PC-9 (cell line): ENCODE results near the gene CMTR1. TPM values are rescaled to one million over a fixed set of nuclear protein-coding genes. Genes with fewer than 3 reads are reported as not detected.

Experiments used
- BruUV-seq: library from RNA; stranded (reverse); fragments of 400-500 nt; replicated peaks from 2 replicates; lab custom pipeline; 2021; lab: Mats Ljungman, UMichigan
- CTCF ChIA-PET: fragments of 300-600 bp; sonication (Branson Sonifier 250); formaldehyde crosslinking; loops from one replicate; lab custom pipeline; 2022; ENCODE audit warnings: antibody characterized with exemption; lab: Charles Lee
- POLR2A ChIA-PET: fragments of 300-600 bp; sonication (Branson Sonifier 250); formaldehyde crosslinking; loops from one replicate; lab custom pipeline; 2022; ENCODE audit warnings: antibody characterized with exemption; ENCODE audit not compliant: unreplicated experiment; lab: Charles Lee
- DNase-seq, 2 experiments: peaks; one replicate each; pipeline versions ENCODE4 v3.0.0 to v3.0.0-alpha.2; 2015 to 2022; ENCODE audit warnings: mixed read lengths in 1 of 2
- H2AFZ ChIP-seq: fragments of 200-600 bp; sonication (generic); 2 replicates; pipeline ENCODE4 v1.8.1; 2017; ENCODE audit warnings: antibody characterized with exemption
- H3F3A ChIP-seq: fragments of 200-600 bp; sonication (generic); 2 replicates; pipeline ENCODE4 v1.8.1; 2017; ENCODE audit warnings: antibody characterized with exemption, mild to moderate bottlenecking, low read depth; ENCODE audit not compliant: insufficient read depth
- H3K27ac ChIP-seq: fragments of 200-600 bp; sonication (generic); 2 replicates; pipeline ENCODE4 v1.6.1; 2016; ENCODE audit warnings: mixed run types
- H3K27me3 ChIP-seq: fragments of 200-600 bp; sonication (generic); 2 replicates; pipeline ENCODE4 v1.6.1; 2016; ENCODE audit warnings: low read depth, mixed run types; ENCODE audit not compliant: insufficient read depth
- H3K36me3 ChIP-seq: fragments of 200-600 bp; sonication (generic); 2 replicates; pipeline ENCODE4 v1.6.1; 2016; ENCODE audit warnings: low read depth, mixed run types
- H3K4me1 ChIP-seq: fragments of 200-600 bp; sonication (generic); replicated peaks from 2 replicates; pipeline ENCODE4 v1.6.1; 2016; ENCODE audit warnings: mixed run types; ENCODE audit not compliant: insufficient read depth
- H3K4me2 ChIP-seq: fragments of 200-600 bp; sonication (generic); 2 replicates; pipeline ENCODE4 v1.6.1; 2017; ENCODE audit warnings: mixed run types
- H3K4me3 ChIP-seq: fragments of 200-600 bp; sonication (generic); 2 replicates; pipeline ENCODE4 v1.6.1; 2016; ENCODE audit warnings: mixed run types
- H3K79me2 ChIP-seq: fragments of 200-600 bp; sonication (generic); 2 replicates; pipeline ENCODE4 v1.6.1; 2017; ENCODE audit warnings: low read depth, mixed run types
- H3K9me2 ChIP-seq: fragments of 200-600 bp; sonication (generic); 2 replicates; pipeline ENCODE4 v1.8.1; 2017; ENCODE audit warnings: mild to moderate bottlenecking; ENCODE audit not compliant: insufficient read depth
- H3K9me3 ChIP-seq: fragments of 200-600 bp; sonication (generic); 2 replicates; pipeline ENCODE4 v1.8.1; 2016; ENCODE audit warnings: low read depth; ENCODE audit not compliant: insufficient read depth
- H4K20me1 ChIP-seq: fragments of 200-600 bp; sonication (generic); 2 replicates; pipeline ENCODE4 v1.8.1; 2017; ENCODE audit not compliant: insufficient read depth
- CTCF ChIP-seq: fragments of 200-600 bp; sonication (generic); conservative IDR thresholded peaks from 2 replicates; pipeline ENCODE4 v1.6.1; 2017; ENCODE audit warnings: mixed run types, antibody characterized with exemption, mild to moderate bottlenecking, moderate library complexity
- EZH2 ChIP-seq: fragments of 200-600 bp; sonication (generic); IDR thresholded peaks from 2 replicates; pipeline ENCODE4 v1.8.0; 2017; ENCODE audit warnings: antibody characterized with exemption, low read depth
- intact Hi-C: fragments of 100-400 bp; cut with micrococcal nuclease; formaldehyde crosslinking; loops from one replicate; pipeline ENCODE4 v1.10.0; 2022; ENCODE audit not compliant: unreplicated experiment
- total RNA-seq: library from RNA; stranded (reverse); gene quantifications from 2 replicates; pipeline ENCODE4 v1.2.3, GENCODE V29; 2021

CMTR1 gene
- total RNA-seq, 1 experiment from 2014 or later, result 28.3 TPM

- intact Hi-C loops, result no loop called here
- Histone ChIP-seq H3K4me1 (peaks cover 17% of the 10 kb centered on the region), H3K4me2 (peak overlapping the region; percentile 5; the same call in 1 of the 2 replicates), H3K9me3 (no peaks in the 10 kb centered on the region), H3K36me3 (no peaks in the 10 kb centered on the region), H3K27me3 (0 out of 2 replicates have a peak, but pooled peaks cover 6% of the 10 kb centered on the region), H3K4me3 (no peak overlapping the region), H3F3A (peaks cover 11% of the 10 kb centered on the region; the same call in 1 of the 2 replicates), H3K9me2 (no peaks in the 10 kb centered on the region), H2AFZ (no peak overlapping the region), H3K79me2 (no peaks in the 10 kb centered on the region), H3K27ac (no peak overlapping the region), H4K20me1 (no peaks in the 10 kb centered on the region)
- no peak for DNase-seq
- ChIA-PET POLR2A (interaction anchor here (0.6 to 0.7 kb wide), 2 partner anchors 191 to 508 kb away, joined by 3 to 4 read pairs; no protein-coding TSS in a partner anchor), CTCF (no interaction called here)
- BruUV-seq, result no TSS peak
- TF ChIP-seq EZH2 (no peak), CTCF (no peak)
Observed at GRCh38 chr6:37514321-37514771, 81.3 kb downstream of the CMTR1 start.

- H3K79me2 ChIP-seq, result no peaks in the 10 kb centered on the region
- H2AFZ ChIP-seq, result no peak overlapping the region
- CTCF ChIA-PET, result no interaction called here
- peaks cover 17% of the 10 kb centered on the region for H3K4me1 ChIP-seq
- no TSS peak for BruUV-seq
- H4K20me1 ChIP-seq, result no peaks in the 10 kb centered on the region
- no peaks in the 10 kb centered on the region for H3K9me2 ChIP-seq
- no peaks in the 10 kb centered on the region for H3K9me3 ChIP-seq
- POLR2A ChIA-PET, result interaction anchor here (0.6 to 0.7 kb wide), 2 partner anchors 190 to 509 kb away, joined by 3 to 4 read pairs; no protein-coding TSS in a partner anchor
- H3K36me3 ChIP-seq, result no peaks in the 10 kb centered on the region
- H3K27ac ChIP-seq, result no peak overlapping the region
- intact Hi-C loops, result no loop called here
- no peak overlapping the region for H3K4me3 ChIP-seq
- H3K27me3 ChIP-seq, result 0 out of 2 replicates have a peak, but pooled peaks cover 6% of the 10 kb centered on the region
- peak overlapping the region; percentile 5; the same call in 1 of the 2 replicates for H3K4me2 ChIP-seq
- H3F3A ChIP-seq, result peaks cover 11% of the 10 kb centered on the region; the same call in 1 of the 2 replicates
- TF ChIP-seq EZH2 (no peak), CTCF (no peak)
- DNase-seq, result peak in 1 of 2 experiments; percentile 27
Observed at GRCh38 chr6:37514837-37515236, 81.8 kb downstream of the CMTR1 start.

GRCh38 chr6:37515712-37516075, 82.7 kb downstream of the CMTR1 start:
- ChIA-PET CTCF (interaction anchor here (0.6 kb wide), 1 partner anchor 931 kb away, joined by 5 read pairs; no protein-coding TSS in a partner anchor), POLR2A (interaction anchor here (0.6 to 0.7 kb wide), 3 partner anchors 257 to 1654 kb away, joined by 3 to 5 read pairs (median 4); no protein-coding TSS in a partner anchor)
- no peaks in the 10 kb centered on the region for H4K20me1 ChIP-seq
- intact Hi-C loops, result no loop called here
- no peaks in the 10 kb centered on the region for H3K79me2 ChIP-seq
- H3K4me2 ChIP-seq, result peak overlapping the region; percentile 47
- H3K27ac ChIP-seq, result no peak overlapping the region
- H3K4me3 ChIP-seq, result no peak overlapping the region; the same call in 1 of the 2 replicates
- H3F3A ChIP-seq, result peaks cover 11% of the 10 kb centered on the region; the same call in 1 of the 2 replicates
- H2AFZ ChIP-seq, result no peak overlapping the region
- H3K36me3 ChIP-seq, result no peaks in the 10 kb centered on the region
- H3K27me3 ChIP-seq, result 0 out of 2 replicates have a peak, but pooled peaks cover 6% of the 10 kb centered on the region
- peaks cover 17% of the 10 kb centered on the region for H3K4me1 ChIP-seq
- H3K9me2 ChIP-seq, result no peaks in the 10 kb centered on the region
- TF ChIP-seq CTCF, result no peak
- no peak for TF ChIP-seq EZH2
- no peak for DNase-seq
- no TSS peak for BruUV-seq
- H3K9me3 ChIP-seq, result no peaks in the 10 kb centered on the region
